Renal pelvis (tissue), 4 donors: ENCODE measurements around the gene NELL1. TPM values are rescaled to one million over a fixed set of nuclear protein-coding genes. Genes with fewer than 3 reads are reported as not detected.

Experiments
- DNase-seq: peaks from one replicate; pipeline ENCODE4 v3.0.0-alpha.2; 2013
- polyA plus RNA-seq, 3 donors: library from polyadenylated mRNA; unstranded; fragments of 120-200 nt; gene quantifications; one replicate each; pipeline ENCODE4 v1.2.1, GENCODE V29; 2013; ENCODE audit not compliant: insufficient read length in 3 of 3

NELL1 gene
- polyA plus RNA-seq, 3 donors: 1.3 to 2.8 (median 1.8) TPM

GRCh38 chr11:20865161-20865560 is 195.8 kb downstream of the NELL1 start:
- no peak for DNase-seq

DNA sequence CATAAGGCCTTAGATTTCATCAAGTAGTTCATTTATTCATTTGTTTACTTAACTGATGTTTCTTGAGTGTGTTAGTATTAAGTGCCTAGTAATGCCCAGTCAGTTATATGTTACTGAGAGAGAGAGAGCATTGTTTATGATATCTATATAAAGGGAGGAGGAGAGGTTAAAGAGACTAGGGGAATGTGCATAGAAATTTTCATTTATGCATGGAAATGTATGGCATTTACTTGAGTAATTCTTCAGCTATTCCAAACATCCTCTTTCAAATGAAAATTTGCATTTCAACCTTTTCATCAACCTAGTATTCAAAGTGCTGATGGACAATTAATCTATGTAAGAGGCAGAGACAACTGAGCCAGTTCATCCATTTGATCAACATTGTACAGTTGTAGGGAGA is 199.7 kb downstream of the NELL1 start:
- no peak for DNase-seq

- peak; percentile 10 for DNase-seq
These were observed 203.7 kb downstream of the NELL1 start for GRCh38 chr11:20873054-20873453.

DNA sequence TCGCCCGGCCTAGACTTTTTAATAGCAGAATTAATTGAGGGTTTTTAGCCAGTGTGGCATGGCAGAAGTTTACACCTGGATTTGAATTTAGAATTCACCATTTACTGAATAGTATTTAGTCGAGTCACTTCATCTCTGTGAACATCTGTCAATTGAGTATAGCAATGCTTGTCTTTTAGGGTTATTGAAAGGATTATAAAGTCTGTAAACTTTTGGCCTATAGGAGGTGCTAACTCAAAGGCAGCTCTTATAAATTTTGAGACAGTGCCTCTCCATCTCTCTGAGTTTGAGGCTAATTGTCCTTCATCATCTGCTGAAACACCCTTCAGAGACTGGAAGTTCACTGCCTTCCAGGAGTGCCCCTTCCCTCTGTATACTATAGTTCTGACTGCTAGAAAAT is 205.0 kb downstream of the NELL1 start:
- DNase-seq: no peak

DNA sequence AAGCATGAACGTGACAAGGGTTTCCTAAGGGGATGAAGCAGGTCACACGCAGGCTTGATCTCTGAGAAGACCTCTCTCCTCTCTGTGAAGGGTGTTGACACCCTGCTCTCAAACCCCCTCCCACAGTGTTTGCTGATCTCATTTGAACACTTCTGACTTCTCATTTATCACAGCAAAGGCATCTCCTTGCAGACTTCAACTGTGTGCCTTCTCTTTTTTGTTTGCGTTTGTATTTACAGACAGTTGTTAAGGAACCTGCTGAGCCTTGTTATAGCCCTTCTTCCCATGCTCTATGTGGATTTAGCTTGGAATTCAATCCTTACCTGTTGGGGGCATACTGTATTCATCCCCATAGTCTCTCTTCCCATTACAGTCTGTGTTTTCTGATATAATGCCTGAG is 206.5 kb downstream of the NELL1 start:
- no peak for DNase-seq

DNA sequence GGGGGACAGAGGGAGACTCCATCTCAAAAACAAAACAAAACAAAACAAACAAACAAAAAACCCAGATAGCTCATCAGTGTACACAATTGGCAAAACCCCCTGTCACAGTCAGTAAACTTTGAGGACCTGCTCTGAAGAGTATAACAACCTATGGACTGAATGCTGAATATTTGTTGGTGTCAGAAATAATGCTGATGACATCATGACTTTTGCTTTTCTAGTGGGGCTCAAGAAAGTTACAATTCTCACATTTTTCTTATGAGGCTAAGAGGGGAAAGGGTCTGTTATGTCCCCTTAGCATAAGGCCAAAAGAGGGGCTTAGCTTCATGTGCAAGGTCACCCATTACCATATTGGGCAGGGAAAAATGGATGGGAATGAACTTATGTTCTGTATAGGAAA is 207.4 kb downstream of the NELL1 start:
- DNase-seq: no peak

DNA sequence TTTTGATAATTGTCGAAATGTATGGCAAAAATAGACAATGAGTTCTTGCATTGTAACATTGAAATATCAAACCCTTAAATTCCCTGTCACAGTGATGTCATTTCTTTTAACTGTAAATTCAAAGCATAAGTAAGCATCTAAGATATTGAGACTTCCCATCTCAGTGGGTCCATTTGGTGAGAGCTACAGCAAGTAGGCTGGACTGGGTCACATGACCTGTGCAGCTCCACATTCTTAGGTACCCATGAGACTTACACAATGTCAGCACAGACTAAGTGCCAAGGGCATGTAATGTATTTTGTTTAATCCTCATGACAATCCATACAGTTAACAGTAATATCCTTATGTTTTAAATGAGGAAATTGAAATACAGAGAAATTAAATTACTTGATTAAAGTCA is 210.7 kb downstream of the NELL1 start:
- no peak for DNase-seq

- DNase-seq: no peak
These were observed 212.1 kb downstream of the NELL1 start for GRCh38 chr11:20881328-20882079.

DNA sequence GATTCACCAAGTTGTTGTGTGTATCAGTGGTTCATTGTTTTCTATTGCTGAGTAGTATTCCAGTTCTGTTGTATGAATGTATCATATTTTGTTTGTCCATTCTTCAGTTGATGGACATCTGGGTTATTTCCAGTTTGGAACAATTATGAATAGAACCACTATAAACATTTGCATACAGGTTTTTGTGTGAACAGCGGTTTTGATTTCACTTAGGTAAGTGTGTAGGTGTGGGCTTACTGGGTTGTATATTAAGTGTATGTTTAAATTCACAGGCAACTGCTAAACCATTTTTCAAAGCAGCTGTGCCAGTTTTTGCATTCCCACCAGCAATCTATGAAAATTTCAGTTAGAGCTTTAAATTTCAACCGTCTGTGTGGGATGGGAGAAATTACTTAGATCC is 217.8 kb downstream of the NELL1 start:
- no peak for DNase-seq

DNA sequence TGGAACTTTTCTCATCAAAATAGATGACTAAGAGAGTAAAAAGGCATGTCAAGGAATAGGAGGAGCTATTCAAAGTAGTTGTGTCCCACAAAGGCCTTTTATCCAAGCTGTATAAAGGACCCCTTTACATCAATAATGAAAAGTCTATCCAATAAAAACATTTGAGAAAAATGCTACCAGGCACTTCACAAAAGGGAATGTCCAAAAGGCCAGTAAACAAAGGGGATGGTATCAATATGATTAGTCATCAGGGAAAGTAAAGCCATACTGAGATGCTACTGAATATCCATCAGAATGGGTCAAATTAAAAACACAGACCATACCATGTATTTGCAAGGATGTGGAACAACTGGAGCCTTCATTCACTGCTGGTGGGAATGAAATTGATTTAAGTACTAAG is 224.9 kb downstream of the NELL1 start:
- no peak for DNase-seq

- DNase-seq: no peak
These were observed 240.8 kb downstream of the NELL1 start for GRCh38 chr11:20909995-20910726.

- no peak for DNase-seq
These were observed 241.3 kb downstream of the NELL1 start for GRCh38 chr11:20910733-20911132.

GRCh38 chr11:20912065-20912821 is 242.9 kb downstream of the NELL1 start:
- DNase-seq: no peak

GRCh38 chr11:20912922-20913512 is 243.6 kb downstream of the NELL1 start:
- DNase-seq: no peak

DNA sequence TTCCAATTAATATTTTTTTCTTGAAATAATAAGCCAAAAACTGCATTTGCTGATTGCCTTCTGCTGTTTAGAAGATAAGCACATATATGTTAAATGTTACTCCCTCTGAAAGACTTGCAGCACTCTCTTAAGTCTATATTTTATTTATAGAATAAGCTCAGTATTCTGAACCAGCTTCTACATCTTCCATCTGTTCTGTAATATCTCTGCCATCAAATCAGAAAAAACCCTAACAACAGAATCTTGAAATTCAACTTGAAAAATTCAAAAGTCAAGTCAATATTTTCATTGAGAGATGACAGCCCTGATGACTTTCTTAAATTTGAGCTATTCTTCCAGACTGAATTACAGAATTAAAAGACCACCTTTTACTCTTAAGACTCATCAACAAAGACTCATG is 247.9 kb downstream of the NELL1 start:
- DNase-seq: no peak

DNA sequence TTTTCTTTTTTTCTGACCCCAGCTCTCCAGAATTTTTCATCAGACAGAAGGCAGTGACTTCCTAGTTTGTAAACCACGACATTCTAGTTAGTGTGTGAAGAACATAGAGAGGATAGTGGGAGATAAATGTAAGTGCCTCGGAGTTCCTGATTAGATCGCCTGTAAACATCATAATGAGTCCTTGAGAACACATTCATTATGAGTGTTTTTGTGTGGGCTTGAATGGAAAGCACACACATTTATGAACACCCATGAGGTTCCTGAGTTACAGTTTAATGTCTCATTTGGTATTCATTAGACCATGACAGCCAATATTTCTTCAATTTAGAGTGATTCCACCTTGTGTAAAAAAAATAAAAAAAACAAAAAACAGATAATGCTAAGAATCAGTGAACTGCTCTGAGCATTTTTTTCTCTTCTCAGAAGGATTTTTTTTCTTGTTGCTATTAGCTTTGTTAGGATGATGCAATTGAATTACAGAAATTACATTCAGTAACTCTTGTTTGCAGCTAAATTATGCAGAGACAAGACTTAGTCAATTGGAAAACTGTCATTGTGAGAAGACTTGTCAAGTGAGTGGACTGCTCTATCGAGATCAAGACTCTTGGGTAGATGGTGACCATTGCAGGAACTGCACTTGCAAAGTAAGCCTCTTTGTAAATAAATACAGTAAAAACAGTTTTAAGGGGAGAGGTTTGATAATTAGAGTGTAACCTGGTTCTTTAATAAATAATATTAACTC is 257.6 kb downstream of the NELL1 start:
- no peak for DNase-seq

GRCh38 chr11:20931029-20931428 is 261.6 kb downstream of the NELL1 start:
- no peak for DNase-seq

DNA sequence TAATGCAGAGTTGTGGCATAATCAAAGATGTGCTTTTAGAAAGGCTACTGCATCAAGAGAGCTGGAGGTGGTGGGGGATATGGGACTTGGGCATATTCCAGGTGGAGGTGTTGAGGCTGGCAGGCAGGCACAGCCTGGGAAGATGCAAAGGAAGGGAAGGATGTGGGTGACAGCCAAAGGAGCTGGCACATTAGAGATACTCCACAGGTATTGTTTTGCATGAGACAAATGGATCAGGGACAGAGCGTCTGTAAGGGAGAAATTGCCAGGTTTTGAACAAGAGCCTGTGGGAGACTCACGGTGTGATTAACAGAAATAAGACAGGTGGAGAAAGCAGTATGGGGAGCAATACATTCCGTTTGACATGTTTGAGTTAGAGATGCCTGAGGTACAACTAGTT is 263.7 kb downstream of the NELL1 start:
- DNase-seq: no peak

GRCh38 chr11:20933958-20934357 is 264.6 kb downstream of the NELL1 start:
- DNase-seq: no peak

GRCh38 chr11:20934516-20934915 is 265.1 kb downstream of the NELL1 start:
- no peak for DNase-seq

DNA sequence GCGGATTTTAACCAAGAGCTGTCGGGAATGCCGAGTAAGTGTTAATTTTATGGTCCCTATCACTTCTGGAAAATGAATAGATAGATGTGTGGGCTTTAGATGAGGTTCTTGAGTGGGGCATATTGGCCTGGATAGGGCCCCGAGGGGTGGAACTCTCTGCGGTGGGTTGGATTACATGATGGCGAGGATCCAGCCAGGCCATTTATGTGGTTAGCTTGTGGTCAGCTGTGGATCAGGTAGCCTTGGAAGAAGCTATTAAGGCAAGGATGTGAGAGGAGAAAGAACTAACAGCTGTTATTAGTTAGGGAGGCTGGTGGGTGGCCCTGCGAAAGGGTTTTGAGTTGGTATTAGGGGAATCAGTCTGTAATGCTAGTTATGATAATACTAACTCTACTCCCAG is 268.4 kb downstream of the NELL1 start:
- DNase-seq: no peak

DNA sequence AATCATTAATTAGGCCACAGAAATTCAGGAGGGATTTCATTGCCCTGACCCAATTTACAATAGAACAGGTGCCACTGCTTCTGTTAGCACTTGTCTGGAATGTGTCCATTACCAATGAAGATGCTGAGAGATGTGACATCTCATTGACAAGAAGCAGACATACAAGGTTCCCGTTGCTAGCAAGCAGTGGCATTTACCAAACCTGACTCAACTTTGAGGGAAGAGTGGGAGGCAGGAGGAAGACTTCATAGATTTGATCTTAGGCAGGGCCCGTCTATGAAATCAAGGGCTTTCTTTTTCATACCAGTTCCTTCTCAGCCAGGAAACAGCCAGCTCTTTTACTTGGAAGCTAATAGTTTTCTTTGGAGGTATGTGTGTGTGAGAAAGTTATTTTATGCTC is 280.2 kb downstream of the NELL1 start:
- DNase-seq: no peak
